Effector CD4-positive, alpha-beta T cell (primary cell): ENCODE measurements around the gene HOXC13.

ENCODE experiments used
- DNase-seq: peaks from one replicate; pipeline ENCODE4 v3.0.0-alpha.2; 2020

HOXC13 gene

DNA sequence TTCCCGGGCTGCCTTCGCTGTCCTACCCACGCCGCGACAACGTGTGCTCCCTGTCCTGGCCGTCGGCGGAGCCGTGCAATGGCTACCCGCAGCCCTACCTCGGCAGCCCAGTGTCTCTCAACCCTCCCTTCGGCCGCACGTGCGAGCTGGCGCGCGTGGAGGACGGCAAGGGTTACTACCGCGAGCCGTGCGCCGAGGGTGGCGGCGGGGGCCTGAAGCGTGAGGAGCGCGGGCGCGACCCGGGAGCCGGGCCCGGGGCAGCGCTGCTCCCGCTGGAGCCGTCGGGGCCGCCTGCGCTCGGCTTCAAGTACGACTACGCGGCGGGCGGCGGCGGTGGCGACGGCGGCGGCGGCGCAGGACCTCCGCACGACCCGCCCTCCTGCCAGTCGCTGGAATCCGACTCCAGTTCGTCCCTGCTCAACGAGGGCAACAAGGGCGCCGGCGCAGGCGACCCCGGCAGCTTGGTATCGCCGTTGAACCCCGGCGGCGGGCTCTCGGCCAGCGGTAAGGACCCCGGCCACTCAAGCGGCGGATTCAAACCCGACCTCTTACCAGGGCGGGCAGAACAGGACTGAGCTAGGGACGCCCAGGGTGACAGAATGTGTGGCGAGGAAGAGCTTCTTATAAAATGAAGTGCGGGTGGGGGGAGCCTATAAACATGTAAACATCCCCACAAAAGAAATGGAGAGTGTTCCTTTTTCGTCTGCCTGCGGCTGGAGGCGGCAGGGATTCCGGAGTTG, 16.6 kb downstream of the HOXC13 start:
- DNase-seq, result no peak

DNA sequence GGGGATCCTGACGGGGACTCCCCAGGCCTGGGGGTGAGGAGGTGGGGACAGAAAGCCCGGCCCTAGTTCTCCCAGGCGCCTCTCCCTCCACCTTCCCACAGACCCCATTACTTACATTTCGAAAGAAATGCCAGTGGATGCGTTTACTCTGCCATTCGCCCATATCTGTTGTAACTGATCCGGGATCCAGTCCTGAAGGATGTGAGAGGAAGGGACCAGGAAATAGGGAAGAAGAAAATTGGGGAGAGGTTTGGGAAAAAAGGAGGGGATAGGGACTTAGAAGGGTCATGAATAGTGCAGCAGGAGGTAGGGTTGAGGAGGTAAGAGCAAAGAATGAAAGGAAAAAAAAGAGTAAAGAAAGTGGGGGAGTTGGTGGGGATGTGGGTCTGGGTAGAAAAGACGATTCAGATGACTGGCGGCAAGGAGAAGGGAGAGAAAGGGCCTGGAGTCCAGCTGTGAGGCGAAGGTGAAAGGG, 17.2 kb downstream of the HOXC13 start:
- no peak for DNase-seq

DNA sequence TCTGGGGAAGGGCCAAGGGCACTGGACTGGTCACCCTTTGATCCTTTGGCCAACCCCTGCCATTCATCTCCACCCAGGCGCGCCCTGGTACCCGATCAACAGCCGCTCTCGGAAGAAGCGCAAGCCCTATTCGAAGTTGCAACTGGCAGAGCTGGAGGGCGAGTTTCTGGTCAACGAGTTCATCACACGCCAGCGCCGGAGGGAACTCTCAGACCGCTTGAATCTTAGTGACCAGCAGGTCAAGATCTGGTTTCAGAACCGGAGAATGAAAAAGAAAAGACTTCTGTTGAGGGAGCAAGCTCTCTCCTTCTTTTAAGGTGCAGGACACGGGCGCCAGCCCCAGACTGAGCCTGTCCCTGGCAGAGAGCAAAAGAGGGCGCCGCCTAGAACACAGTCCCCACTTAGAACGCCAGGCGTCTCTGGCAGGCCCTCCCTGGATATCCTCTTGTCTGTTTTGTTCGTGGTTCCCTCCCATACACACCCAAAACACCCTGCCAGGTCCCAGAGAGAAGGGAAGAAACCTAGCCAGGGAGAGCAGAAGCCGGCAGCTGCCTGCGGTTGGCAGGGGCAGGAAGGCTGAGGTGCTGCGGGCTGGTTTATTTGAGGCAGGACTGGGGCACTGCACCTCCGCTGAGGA, 17.7 kb downstream of the HOXC13 start:
- no peak for DNase-seq

DNA sequence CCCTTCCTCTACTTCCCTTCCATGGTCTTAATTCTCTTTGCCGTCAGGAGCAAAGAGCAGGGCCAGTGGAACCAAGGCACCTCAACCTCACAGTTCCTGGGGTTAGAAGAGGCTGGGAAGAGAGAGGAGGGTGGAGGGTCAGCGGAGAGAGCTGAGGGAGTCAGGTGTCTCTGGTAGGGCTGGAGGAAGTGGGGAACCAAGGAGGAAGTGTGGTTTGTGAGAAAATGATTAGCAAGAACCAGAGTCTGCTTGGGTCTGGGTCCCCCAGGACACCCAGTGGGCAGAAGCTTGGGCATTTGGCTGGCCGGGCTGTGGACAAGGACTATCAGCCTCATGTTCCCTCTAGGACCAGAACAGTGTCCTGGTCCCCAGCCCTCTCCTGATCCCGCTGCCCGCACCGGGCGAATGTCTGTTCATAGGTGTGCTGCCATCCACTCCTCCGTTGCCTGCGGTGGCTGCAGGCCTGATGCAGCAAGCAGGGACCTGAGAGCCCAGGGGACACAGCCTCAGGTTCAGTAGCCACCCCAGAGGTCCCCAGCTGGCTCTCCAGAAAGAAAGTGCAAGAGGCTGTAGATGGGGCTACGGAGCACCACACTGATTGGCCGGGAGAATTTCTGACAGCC, 18.4 kb downstream of the HOXC13 start:
- DNase-seq, result no peak

DNA sequence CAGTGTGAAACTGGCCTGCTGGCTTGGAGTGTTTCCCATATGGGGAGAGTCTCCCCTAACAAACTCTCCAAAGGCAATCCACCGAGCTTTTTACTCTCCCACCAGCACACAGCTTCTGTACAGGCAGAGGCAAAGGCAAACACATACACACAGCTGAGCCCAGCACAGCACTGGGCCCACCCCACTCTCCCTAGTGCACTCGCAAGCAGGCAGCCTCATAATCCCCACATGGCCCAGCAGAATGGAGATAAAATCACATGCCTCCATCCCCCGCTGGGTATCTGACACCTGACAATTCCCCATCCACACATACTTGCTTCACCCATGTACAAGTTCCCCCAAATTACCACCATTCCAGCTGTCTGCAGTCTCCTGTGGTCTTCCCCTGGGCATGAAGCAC, 19.5 kb downstream of the HOXC13 start:
- DNase-seq, result no peak

DNA sequence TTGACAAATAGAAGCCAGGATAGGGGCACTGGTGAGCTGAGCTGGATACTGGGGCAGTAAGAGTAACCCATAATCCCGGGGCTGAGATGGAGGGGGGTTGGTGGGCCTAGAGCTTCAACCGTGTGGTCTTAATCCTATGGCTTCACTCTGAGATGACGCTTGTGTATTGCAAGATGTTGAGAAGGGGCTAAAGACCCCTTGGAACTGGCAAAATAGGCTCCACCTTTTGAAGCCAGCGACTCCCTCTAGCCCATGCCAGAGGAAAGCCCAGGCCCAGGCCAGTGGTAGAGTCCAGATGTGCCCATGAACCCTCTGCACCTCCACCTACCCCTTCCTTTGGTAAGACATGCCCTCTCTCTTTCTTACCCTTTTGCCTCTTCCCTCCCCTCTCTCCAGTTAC, 20.7 kb downstream of the HOXC13 start:
- no peak for DNase-seq

DNA sequence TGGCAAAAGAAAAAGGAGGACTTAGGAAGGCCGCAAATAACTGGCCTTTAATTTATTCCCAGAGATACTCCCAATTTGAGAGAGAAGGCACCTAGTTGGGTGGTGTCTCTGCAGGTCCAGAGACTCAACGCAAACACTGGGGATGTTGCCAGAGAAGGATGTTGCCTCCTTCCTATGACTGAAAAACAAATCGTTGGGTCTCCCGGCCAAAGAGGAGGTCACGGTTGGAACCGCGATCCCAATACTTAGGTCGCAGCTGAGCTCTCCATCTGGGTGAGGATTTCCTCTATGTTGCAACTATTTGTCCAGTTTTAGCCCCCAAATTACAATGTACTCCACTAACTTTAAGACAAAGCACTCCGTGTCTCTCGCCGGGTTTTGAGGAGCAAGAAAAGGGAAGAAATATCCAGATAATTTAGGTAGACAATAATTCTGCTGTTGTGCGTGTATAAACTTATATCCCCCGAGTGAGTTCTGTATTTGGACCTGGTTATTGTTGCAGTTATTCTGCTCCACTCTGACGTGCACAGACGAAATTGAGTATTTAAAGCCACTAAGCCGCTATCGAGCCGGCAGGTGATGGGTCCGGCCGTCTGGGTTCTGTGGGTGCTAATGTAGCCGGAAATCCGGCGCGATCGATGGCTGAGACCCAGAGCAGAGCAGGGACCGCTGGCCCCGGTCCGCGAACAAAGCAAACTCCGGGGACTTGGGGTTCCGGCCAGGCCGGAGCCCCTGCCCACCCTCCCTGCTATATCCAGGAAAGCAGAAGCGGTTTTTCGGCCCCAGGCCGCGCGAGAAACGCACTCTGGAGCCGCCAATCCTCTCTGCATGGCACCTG, 21.8 kb downstream of the HOXC13 start:
- DNase-seq, result no peak

DNA sequence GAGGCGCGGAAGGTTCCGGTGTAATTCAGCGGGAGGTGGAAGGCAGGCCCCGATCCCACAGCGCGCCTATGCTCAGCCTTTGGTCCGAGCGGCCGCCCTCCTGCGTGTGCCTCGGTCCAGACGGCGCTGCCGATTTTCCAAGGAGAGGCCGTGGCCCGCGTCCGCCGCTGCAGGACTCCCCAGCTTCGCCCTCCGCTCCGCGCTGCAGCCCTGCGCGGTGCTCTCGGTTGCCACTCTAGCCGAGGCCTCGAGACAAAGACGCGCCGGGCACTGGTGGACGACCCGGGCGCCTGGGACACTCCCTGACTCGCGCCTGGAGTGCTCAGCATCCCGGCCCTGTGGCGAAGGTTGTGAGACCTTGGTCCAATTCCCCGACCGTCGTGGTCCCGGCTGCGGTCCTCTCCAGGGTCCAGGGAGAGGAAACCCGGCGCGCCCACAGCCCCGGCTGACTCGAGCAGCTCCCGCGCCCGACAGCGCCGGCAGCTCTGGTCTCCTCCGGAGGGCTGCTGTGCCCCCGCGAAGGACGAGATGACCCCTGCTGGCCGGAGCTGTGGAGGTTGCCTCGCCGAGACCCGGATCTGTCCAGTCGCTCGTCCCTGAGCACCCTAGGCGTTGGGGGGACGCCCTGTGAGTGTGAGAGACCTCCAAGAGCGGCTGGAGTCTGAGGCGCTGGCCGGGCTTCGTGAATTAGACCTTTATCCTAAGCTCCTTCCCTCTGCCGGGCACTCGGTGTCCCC, 22.6 kb downstream of the HOXC13 start:
- no peak for DNase-seq

DNA sequence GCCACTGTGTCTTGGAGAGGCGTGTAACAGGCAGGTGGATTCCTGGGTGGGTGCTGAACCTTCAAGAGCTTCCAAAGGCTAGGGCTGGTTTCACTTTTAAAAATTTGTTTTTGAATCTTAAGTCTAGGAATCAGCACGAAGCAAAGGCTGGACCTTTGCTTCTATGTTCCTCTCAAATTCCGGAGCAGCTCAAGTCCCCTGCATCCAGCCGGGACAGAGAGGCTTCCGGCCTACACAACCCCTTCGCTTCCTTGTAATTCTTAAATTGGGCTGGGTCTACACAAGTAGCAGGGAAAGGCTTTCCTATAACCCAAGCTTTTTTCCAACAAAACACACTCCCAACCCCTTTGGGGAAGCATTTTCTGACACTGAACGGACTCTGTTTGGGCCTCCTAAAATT, 24.4 kb downstream of the HOXC13 start:
- no peak for DNase-seq

DNA sequence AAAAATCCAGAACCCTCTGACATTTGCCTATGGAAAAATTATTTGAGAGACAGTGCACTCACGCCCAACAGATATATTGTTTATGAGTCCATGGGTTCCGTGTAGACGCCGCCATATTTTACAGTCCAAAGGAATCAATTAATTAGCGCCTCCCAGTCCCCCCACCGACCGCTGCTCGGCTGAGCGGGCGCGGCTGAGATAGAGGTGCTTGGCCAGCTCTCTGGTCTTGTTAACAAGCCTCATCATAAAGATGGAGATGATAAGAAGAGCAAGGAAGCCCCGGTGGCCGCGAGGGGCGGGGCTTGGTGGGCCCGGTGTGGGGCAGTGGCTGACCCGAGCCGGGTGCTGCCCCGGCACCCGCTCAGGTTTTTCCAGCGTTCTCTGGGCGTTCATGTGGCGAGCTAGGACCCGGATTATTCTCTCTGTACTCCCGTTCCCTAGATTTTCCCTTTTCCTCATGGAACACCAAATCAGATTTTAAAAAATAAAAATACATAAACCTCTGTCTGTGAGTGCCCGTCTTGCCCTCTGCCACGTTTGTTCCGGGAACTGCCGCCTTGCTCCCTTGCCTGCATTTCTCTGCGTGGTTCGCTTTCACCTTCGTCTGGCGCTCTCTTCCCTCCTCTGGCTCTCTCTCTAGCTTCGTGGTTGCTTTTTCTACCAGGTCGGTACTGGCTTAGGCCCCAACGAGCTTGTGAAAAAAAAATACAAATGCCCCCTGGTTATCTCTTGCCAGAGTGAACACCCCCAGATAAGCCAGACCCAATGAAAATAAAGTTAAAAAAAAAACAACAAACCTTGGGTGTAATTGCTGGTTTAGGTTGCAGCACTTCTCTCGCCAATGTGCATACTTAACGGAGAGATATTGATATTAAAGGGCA, 25.0 kb downstream of the HOXC13 start:
- no peak for DNase-seq

DNA sequence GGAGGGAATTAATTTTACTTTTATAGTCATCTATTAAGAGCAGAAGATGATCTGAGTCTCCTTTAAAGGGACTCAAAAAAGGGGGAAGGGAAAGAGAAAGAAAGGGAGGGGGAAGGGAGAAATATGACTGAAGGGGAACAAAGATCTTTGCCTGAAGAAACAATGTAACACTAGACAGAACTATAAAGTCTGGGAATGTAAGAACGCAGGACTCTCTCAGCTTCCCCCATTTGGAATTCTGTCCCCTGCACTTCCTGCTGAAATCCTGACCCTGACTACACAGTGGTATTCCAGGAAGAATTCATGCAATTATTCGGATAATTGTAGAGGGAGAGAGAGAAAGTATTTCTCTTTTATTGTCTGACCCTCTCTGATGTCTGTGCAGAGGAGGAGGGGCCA, 25.7 kb downstream of the HOXC13 start:
- no peak for DNase-seq

DNA sequence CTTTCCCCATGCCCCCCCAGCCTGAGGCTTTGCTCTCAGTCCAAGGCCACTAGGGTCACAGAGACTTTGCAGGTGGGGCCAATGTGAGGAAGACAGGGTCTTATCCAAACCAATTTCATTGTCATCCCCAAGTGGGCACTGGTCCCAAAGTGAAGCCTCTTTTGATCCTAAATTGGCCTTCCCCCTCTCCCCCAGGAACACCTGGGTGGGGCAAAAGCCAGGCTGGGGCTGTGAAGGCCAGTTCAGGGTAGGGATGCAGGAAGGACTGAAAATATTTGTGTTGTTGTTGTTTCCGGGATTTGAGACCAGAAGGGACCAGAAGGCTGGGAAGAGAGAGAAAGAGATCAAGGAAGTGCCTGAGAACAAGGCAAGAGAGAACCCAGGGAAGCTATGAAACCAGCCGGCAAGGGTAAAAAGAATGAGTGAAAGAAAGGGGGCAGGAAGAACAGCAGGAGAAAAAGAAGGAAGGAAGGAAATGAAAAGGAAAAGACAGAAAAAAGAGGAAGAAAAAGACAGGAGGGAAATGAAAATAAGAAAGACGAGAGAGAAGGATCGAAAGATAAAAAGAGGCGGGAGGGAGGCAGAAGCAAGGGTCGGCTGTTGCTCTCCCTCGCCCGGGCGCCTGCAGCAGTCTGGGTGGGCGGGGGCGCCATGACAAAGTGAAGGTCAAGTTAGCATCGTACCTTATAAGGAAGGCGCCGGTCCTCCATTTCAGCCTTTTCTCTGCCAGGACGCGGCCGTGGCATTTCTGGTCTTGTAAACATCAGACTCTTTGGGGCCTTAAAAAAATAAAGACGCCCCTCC, 26.9 kb downstream of the HOXC13 start:
- no peak for DNase-seq

DNA sequence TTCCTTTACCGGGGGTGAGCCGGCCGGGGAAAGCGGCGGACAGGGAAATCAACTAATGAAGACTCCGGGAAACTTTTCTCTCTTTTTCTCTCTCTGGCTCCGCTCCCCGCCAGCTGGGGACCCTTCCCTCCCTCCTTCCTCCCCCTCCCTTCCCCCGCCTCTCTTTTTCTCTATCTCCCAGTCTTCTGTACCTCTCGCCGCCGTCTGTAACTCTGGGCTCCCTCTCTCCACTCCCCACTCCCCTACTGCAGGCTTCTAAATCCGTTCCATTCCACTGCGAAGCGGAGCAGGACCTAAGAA, 27.4 kb downstream of the HOXC13 start:
- DNase-seq, result no peak

DNA sequence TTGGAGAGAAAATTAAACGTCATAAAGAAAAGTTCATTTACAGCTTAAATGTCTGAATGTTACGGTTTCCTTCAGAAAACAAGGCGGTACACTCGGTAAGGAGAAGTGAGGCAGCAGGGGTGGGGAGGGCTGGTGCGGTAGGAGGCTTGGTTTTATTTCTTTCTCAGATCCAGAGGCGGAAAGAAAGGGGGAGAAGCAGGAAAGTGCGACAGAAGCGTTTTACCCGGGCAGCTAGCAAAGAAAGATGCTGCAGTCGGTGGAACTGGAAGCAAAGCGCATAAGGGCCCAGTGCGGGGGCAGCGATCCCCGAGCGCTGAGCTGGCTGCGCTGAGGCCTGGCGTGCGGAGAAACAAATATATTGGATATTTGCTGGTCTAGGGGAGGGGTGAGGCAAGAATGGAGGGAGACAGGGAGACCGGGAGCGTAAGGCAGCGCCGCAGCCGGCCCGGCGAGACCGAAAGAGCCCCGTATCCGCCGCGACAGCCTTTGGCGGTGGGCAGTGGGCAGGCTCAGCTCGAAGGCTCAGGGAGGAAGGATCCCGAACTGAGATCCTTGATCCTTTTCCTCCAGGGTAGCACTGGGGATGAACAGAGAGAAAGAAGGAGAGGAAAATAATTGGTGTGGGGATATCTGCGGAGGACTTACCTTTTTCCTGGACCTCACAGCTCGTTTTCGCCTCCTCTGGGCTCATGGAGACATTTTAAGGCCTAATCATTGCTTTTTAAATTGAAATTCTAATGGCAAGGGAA, 27.9 kb downstream of the HOXC13 start:
- no peak for DNase-seq

DNA sequence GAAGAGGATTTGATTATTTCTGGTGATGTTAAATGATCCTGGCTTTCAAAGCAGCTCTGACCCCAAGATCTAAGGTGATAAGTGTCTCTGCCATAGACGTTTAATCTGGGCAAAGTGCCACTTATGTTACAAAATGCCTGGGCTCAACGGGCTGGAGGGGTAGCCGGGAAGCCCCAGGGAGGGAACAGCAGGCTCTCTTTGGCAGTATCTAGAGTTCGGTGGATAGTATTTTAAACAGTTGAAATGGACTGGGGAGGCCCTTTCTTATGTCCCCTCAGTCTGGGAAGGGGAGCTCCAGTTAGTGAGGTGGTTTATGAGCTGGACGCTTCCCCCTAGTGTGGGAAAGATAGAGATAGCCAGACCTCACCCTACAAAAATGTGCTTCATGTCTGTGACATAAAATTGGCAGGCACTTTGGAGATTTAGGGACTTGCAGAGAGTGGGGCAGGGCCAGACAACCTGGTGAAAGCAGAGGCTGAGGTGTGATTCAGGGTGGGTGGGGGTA, 28.8 kb downstream of the HOXC13 start:
- no peak for DNase-seq

DNA sequence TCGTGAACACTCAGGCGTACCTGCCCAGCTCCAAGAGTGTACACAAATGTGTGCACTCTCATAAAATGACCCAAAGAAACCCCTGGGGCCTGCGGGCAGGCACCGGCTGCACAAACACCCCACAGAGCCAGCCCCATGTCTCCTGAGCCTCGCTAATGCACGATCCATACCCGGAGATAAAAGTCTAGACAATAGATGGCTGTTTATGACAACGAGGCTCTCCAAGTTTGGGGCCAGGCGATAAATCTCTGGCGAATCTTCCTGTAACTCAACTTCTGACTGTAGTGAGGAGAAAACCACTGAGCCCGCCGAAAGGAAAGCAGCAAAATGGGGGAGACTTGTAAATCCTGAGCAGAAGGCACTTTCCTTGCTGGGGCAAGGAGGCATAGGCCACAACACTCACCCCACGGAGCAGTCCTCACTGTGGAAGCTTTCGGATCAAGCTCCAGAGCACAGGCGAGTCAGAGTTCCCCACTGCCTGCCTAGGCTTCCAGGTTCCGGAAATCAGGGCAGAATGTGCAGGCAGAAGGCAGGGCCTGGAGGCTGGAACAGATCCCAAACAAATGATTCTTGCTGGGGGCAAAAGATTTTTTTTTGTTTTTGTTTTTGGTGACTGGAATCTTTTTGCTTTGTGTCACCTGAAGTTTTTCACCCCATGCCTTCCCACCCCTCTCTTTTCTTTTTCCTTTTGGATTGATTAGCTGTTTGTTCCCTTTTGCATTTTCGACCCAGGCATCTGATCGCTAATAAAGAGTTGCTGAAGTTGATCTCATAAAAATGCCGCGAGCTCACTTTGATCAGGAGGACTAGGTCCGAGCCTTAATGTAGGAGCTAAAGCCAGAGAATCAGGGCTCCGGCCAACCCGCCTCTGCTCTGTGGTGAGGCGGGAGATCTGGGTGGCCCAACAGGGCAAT, 29.8 kb downstream of the HOXC13 start:
- DNase-seq, result no peak

DNA sequence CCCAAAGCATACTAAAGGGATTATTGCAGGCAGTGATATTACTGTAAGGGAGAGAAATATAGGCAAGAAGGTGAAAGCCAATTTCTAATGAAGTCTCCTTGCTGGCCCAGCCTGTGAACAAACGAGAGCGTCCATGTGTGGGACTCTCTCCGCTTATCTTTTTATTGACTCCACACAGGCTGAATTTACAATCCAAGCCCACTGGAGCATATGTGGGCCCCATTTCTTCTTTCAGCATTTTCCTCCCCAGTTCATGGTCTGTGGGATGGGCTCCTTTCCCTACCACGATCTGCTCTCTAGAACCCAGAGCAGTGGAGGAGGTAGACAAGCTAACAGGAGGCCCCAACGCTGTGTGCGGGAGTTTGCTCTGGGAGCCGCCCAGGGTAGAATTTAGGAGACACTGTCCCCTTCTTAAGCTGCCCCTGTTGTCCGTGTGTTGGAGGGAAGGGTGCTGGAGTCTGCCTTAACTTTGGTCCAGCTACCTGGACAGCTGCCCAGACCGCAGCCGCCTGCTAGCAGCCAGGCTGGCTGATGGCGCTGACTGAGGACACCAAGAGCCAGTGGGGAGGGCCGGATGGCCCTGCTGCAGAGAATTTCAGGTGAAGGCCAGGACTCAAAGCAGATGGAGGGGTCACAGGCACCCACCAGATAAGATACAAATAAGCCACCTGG, 31.1 kb downstream of the HOXC13 start:
- no peak for DNase-seq

DNA sequence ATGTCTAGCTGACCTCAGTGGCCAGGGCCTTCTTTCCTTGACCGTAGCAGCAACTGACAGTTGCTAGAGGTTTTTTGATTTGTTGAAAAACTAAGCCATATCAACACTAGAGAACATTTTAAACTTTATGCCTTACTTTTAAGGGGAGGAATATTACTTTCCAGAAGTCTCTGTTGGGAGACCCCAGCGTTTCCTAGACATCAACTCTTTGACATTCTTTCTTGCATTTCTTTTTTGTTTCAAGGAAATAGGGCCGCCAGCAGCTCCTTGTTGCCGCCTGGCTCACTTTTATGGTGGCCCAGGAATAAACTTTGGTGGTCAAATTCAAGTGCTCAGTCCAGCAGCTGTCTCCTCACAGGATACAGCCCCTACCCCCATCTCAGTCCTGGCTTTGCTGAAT, 31.8 kb downstream of the HOXC13 start:
- no peak for DNase-seq
